Common myeloid progenitor, CD34-positive (primary cell): ENCODE measurements around the gene HMG20B.

Experiments
- CTCF ChIA-PET: fragments of 350-600 bp; sonication (Branson Sonifier 250); formaldehyde crosslinking; loops from one replicate; lab custom pipeline; 2021; ENCODE audit warnings: antibody characterized with exemption; lab: Charles Lee
- POLR2A ChIA-PET: fragments of 350-600 bp; sonication (Branson Sonifier 250); formaldehyde crosslinking; loops from one replicate; lab custom pipeline; 2021; ENCODE audit warnings: antibody characterized with exemption; lab: Charles Lee
- DNase-seq, 3 donors: peaks; one replicate each; pipeline versions ENCODE4 v3.0.0 to v3.0.0-alpha.2; 2013
- H3K27ac ChIP-seq, 2 experiments: 1 replicate in 1 of 2; 2 replicates in 1 of 2; pipeline ENCODE4 v1.7.0; 2013; ENCODE audit warnings: inconsistent platforms in 2 of 2, low read length in 2 of 2, mild to moderate bottlenecking in 2 of 2, low read depth in 1 of 2, moderate library complexity in 1 of 2; ENCODE audit not compliant: severe bottlenecking in 2 of 2, insufficient read depth in 1 of 2, poor library complexity in 1 of 2
- H3K27me3 ChIP-seq, 5 experiments: replicated peaks in 2 of 5; 1 replicate in 3 of 5; 2 replicates in 2 of 5; pipeline versions ENCODE4 v1.6.1 to v1.7.0; 2013; ENCODE audit warnings: low read length in 4 of 5, mild to moderate bottlenecking in 2 of 5, moderate library complexity in 2 of 5, inconsistent platforms in 1 of 5; ENCODE audit not compliant: insufficient read depth in 5 of 5, control insufficient read depth in 4 of 5
- H3K36me3 ChIP-seq, 4 experiments: 1 replicate in 2 of 4; 2 replicates in 2 of 4; pipeline versions ENCODE4 v1.6.1 to v1.7.0; 2013; ENCODE audit warnings: low read length in 3 of 4, control low read depth in 1 of 4, mild to moderate bottlenecking in 1 of 4; ENCODE audit not compliant: control insufficient read depth in 4 of 4, insufficient read depth in 4 of 4
- H3K4me1 ChIP-seq, 4 experiments: 1 replicate in 3 of 4; 2 replicates in 1 of 4; pipeline versions ENCODE4 v1.6.1 to v1.7.1; 2013; ENCODE audit warnings: low read length in 3 of 4, mild to moderate bottlenecking in 3 of 4, control low read depth in 1 of 4, inconsistent platforms in 1 of 4, moderate library complexity in 1 of 4; ENCODE audit not compliant: control insufficient read depth in 4 of 4, insufficient read depth in 4 of 4; ENCODE audit errors: control extremely low read depth in 1 of 4
- H3K4me3 ChIP-seq, 7 experiments: 1 replicate in 4 of 7; 2 replicates in 3 of 7; pipeline versions ENCODE4 v1.5.1 to v1.7.0; 2013; ENCODE audit warnings: mild to moderate bottlenecking in 7 of 7, low read length in 6 of 7, moderate library complexity in 6 of 7, inconsistent platforms in 2 of 7, low read depth in 2 of 7, control low read depth in 1 of 7; ENCODE audit not compliant: insufficient read depth in 4 of 7, control insufficient read depth in 1 of 7; ENCODE audit errors: extremely low read depth in 1 of 7
- H3K9me3 ChIP-seq, 5 experiments: 1 replicate in 4 of 5; 2 replicates in 1 of 5; pipeline versions ENCODE4 v1.6.1 to v1.7.1; 2013; ENCODE audit warnings: low read length in 4 of 5, mild to moderate bottlenecking in 2 of 5, inconsistent platforms in 1 of 5, low read depth in 1 of 5, moderate library complexity in 1 of 5; ENCODE audit not compliant: control insufficient read depth in 4 of 5, insufficient read depth in 2 of 5; ENCODE audit errors: control extremely low read depth in 1 of 5
- WGBS: methylation state at CpG from one replicate; pipeline ENCODE4 v1.1.5; 2013; ENCODE audit not compliant: insufficient coverage; 5-methylcytosine and 5-hydroxymethylcytosine counted together

The HMG20B gene

DNA sequence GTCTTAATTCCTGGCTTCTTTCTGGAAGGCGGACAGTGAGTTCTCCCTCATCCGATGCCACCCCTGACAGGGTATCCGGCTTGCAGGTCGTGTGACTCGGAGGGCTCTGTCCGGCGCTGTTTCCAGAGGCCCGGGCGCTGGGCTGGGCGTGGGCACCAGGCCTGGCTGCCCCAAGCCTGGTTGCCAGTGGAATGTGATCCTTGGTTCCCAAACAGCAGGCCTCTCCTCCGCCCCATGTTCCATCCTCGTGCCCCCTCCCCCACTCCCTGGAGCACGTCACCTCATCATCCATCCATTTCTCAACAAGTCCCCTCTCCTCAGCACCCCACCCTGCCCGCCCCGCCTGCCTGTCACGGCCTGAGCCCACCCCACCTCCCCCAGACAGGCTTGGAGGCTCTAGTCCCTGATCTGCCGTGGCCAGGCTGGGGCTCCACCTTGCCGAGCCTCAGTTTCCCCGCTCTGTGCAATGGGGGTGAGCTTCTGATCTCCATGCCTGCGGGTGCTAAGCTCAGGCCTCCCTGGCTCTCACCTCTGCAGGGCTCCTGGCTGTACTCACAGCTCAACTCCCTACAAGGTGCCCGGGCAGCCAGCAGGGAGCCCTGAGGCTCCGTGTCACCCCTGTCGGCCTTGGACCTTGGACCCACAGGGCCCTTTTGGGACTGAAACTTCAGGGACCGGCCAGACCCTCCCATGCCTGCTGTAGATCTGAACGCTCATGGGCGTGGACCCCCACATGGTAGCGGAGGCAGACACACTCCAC is 31.7 kb downstream of the HMG20B start:
- ChIA-PET POLR2A (interaction anchor here (0.8 kb wide), 2 partner anchors 13 to 19 kb away, joined by 3 read pairs; partner anchors contain the start of gene GIPC3), CTCF (interaction anchor here (1.2 to 2.3 kb wide), 6 partner anchors 9 to 48 kb away, joined by 3 to 8 read pairs (median 4); no protein-coding TSS in a partner anchor)
- Histone ChIP-seq H3K4me1 (peaks cover 11 to 57% (median 54%) of the 10 kb centered on the region in 4 experiments), H3K36me3 (peaks cover 0 to 17% (median 4%) of the 10 kb centered on the region in 4 experiments), H3K27ac (no peak overlapping the region), H3K4me3 (peak overlapping the region in 6 of 7 experiments; percentile 43 to 81 (median 73)), H3K27me3 (no peaks in the 10 kb centered on the region), H3K9me3 (no peaks in the 10 kb centered on the region)
- no peak for DNase-seq
- WGBS, result 62% methylated on average over 17 of the region's 27 CpGs

DNA sequence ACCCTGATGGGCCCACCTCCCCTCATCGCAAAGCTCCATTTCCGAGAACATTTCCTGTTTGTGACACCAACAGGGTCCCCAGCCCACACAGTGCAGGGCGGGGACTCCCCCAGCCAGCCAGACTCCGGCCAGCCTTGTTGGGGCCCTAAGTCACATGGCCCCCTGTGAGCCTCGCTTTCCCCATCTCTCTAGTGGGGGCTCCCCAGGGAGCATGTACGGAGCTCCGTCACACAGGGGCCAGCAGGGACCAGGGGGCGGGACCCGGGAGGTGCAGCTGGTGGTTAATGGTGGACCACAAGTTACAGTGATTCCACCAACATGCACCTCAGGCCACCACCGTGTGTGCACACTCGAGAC is 32.2 kb downstream of the HMG20B start:
- ChIA-PET POLR2A (interaction anchor here (0.8 kb wide), 2 partner anchors 14 to 20 kb away, joined by 3 read pairs; partner anchors contain the start of gene GIPC3), CTCF (interaction anchor here (1.2 to 2.3 kb wide), 5 partner anchors 8 to 23 kb away, joined by 3 to 8 read pairs (median 4); no protein-coding TSS in a partner anchor)
- Histone ChIP-seq H3K27me3 (no peaks in the 10 kb centered on the region), H3K27ac (no peak overlapping the region), H3K4me1 (peaks cover 11 to 62% (median 59%) of the 10 kb centered on the region in 4 experiments), H3K36me3 (peaks cover 0 to 14% (median 4%) of the 10 kb centered on the region in 4 experiments), H3K9me3 (no peaks in the 10 kb centered on the region), H3K4me3 (peak overlapping the region in 6 of 7 experiments; percentile 43 to 81 (median 73))
- peak in 2 of 3 donors; percentile 54 to 61 for DNase-seq
- 0% methylated on average over 6 of the region's 11 CpGs for WGBS

GRCh38 chr19:3605361-3605760 is 32.6 kb downstream of the HMG20B start:
- Histone ChIP-seq H3K36me3 (peaks cover 0 to 14% (median 2%) of the 10 kb centered on the region in 4 experiments), H3K27ac (peak overlapping the region in 1 of 2 experiments; percentile 34), H3K27me3 (no peaks in the 10 kb centered on the region), H3K4me3 (peak overlapping the region in 6 of 7 experiments; percentile 43 to 81 (median 73)), H3K9me3 (no peaks in the 10 kb centered on the region), H3K4me1 (peaks cover 11 to 65% (median 62%) of the 10 kb centered on the region in 4 experiments)
- ChIA-PET POLR2A (interaction anchor here (0.8 kb wide), 1 partner anchor 20 kb away, joined by 3 read pairs; the partner anchor contains the start of gene GIPC3), CTCF (interaction anchor here (1.2 to 1.8 kb wide), 2 partner anchors 10 to 14 kb away, joined by 4 read pairs; no protein-coding TSS in a partner anchor)
- DNase-seq, result no peak
- WGBS, result no CpG with 5 or more reads among the region's 3 CpGs

GRCh38 chr19:3605770-3606169 is 33.0 kb downstream of the HMG20B start:
- DNase-seq, result no peak
- Histone ChIP-seq H3K27ac (peak overlapping the region in 1 of 2 experiments; percentile 34), H3K4me3 (peak overlapping the region in 6 of 7 experiments; percentile 43 to 81 (median 73)), H3K36me3 (peaks cover 0 to 13% (median 1%) of the 10 kb centered on the region in 4 experiments), H3K27me3 (no peaks in the 10 kb centered on the region), H3K9me3 (no peaks in the 10 kb centered on the region), H3K4me1 (peaks cover 11 to 65% (median 63%) of the 10 kb centered on the region in 4 experiments)
- CTCF ChIA-PET, result interaction anchor here (1.7 kb wide), 1 partner anchor 14 kb away, joined by 7 read pairs; no protein-coding TSS in a partner anchor
- WGBS, result 31% methylated on average over 5 of the region's 5 CpGs
- POLR2A ChIA-PET, result no interaction called here

DNA sequence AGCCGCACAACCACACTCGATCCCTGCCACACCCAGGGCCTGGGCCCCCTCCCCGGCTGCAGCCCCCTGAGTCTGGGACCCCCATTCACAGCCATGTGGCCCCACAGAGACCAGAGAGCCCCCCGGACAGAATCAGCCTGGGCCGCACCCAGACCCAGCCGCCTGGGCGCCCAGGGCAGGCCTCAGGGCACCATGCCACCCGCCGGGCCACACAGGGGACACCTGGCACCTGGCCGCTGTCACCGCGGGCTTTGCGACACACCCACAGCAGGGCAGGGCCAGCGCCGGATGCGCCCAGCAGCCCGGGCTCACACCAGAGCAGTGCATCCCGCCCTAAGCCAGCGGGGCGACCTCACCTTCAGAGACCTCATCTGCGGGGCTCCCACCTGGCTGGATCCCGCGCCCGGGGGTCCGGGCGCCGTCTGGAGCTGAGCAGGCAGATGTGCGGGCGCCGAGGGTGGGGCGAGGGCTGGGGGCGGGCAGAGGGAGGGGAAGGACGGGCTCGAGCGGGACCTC is 33.5 kb downstream of the HMG20B start:
- H3K4me3 ChIP-seq, result peak overlapping the region; percentile 37 to 81 (median 72)
- H3K27ac ChIP-seq, result peak overlapping the region in 1 of 2 experiments; percentile 56
- peaks cover 11 to 65% (median 63%) of the 10 kb centered on the region in 4 experiments for H3K4me1 ChIP-seq
- no peak for DNase-seq
- WGBS, result 4% methylated on average over 23 of the region's 35 CpGs
- H3K36me3 ChIP-seq, result peaks cover 0 to 18% (median 4%) of the 10 kb centered on the region in 4 experiments
- no peaks in the 10 kb centered on the region for H3K9me3 ChIP-seq
- H3K27me3 ChIP-seq, result no peaks in the 10 kb centered on the region
- ChIA-PET POLR2A (no interaction called here), CTCF (interaction anchor here (1.7 kb wide), 1 partner anchor 14 kb away, joined by 7 read pairs; no protein-coding TSS in a partner anchor)

DNA sequence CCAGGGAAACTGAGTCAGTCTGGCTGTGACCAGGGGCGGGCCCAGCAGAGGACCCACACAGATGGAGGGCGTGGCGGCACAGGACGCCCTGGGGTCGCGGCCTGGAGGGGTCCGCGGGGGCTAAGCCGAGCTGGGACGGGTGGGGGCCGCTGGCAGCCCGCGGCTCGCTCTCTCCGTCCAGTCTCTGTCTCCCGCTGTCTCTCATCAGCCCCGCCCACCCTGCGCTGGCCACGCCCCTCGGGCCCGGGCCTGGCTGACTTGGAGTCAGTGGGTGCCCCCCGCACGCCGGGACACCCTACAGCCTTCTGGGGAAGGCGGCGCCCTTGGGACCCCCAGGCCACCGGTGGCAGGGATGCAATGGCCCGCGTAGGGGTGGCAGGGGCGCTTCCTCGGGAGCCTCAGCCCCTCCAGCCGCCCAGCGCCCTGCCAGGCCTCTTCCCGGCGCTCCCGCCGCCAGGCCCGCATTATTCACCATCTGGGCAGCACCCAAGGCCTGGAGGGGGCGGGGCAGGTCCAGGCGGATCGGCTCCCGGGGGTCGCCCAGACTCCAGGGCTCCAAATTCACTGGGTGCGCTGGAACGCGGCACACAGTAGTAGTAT is 34.0 kb downstream of the HMG20B start, which contains the start of gene TBXA2R:
TBXA2R (minus strand) TSS at position 186 of the 600 bp plus-strand sequence. CDS start 6,241 bp downstream, outside the sequence.
- H3K27ac ChIP-seq, result peak within 1 kb of the TSS in 1 of 2 experiments; percentile 56
- POLR2A ChIA-PET, result no interaction called here
- H3K27me3 ChIP-seq, result no peaks in the 10 kb centered on the region
- H3K4me1 ChIP-seq, result peaks cover 11 to 65% (median 63%) of the 10 kb centered on the region in 4 experiments
- H3K4me3 ChIP-seq, result peak within 1 kb of the TSS; percentile 37 to 81 (median 72)
- peaks cover 0 to 24% (median 8%) of the 10 kb centered on the region in 4 experiments for H3K36me3 ChIP-seq
- WGBS, result 2% methylated on average over 36 of the region's 46 CpGs
- CTCF ChIA-PET, result interaction anchor here (1.7 to 3.1 kb wide), 3 partner anchors 12 to 20 kb away, joined by 7 to 18 read pairs (median 15); partner anchors contain the start of gene GIPC3
- peak in 2 of 3 donors; percentile 45 to 53 for DNase-seq
- no peaks in the 10 kb centered on the region for H3K9me3 ChIP-seq
